Stomach (tissue), 9 donors: ENCODE measurements around the gene GRAMD4. TPM values are rescaled to one million over a fixed set of nuclear protein-coding genes. Genes with fewer than 3 reads are reported as not detected.
"Not testable (repeated sequence)": the region's sequence is repeated elsewhere in the genome, so short reads cannot be mapped to it uniquely, and the experiment has no call there.

Experiments used
- DNase-seq, 2 donors: peaks; one replicate each; pipeline versions ENCODE4 v3.0.0 to v3.0.0-alpha.2; 2013 to 2019
- H3K27ac ChIP-seq, 5 donors: fragments of 200-600 bp in 4 of 5; sonication (generic) in 4 of 5; one replicate each; pipeline ENCODE4 v1.5.1; 2013 to 2019; ENCODE audit warnings: mild to moderate bottlenecking in 1 of 5, moderate library complexity in 1 of 5
- H3K27me3 ChIP-seq, 3 donors: fragments of 200-600 bp; sonication (generic); one replicate each; pipeline ENCODE4 v1.5.1; 2017 to 2019; ENCODE audit warnings: mixed run types in 1 of 3
- H3K36me3 ChIP-seq, 4 donors: fragments of 200-600 bp; sonication (generic); 1 replicate in 3 of 4; 2 replicates in 1 of 4; pipeline ENCODE4 v1.5.1; 2016 to 2019
- H3K4me1 ChIP-seq, 4 donors: fragments of 200-600 bp; sonication (generic); one replicate each; pipeline ENCODE4 v1.5.1; 2016 to 2019
- H3K4me3 ChIP-seq, 4 donors: fragments of 200-600 bp; sonication (generic) in 3 of 4; one replicate each; pipeline ENCODE4 v1.5.1; 2016 to 2019; ENCODE audit warnings: mild to moderate bottlenecking in 1 of 4
- H3K9me3 ChIP-seq, 4 donors: fragments of 200-600 bp; sonication (generic); one replicate each; pipeline ENCODE4 v1.5.1; 2016 to 2019
- CTCF ChIP-seq, 7 experiments: fragments of 450-650 bp in 4 of 7; fragments of 200-600 bp in 3 of 7; sonication (generic) in 3 of 7; IDR thresholded peaks; one replicate each; pipeline ENCODE4 v1.5.1; 2016 to 2019; ENCODE audit warnings: antibody characterized with exemption in 7 of 7, control low read depth in 2 of 7, mild to moderate bottlenecking in 1 of 7
- EP300 ChIP-seq: sonication (generic); formaldehyde crosslinking; IDR thresholded peaks from one replicate; pipeline ENCODE4 v1.6.1; 2017; ENCODE audit warnings: antibody characterized with exemption
- POLR2A ChIP-seq, 4 donors: fragments of 450-650 bp; IDR thresholded peaks; one replicate each; pipeline ENCODE4 v1.6.1; 2016; ENCODE audit warnings: antibody characterized with exemption in 4 of 4, control low read depth in 2 of 4, mild to moderate bottlenecking in 1 of 4, moderate library complexity in 1 of 4
- POLR2AphosphoS5 ChIP-seq, 3 donors: sonication (generic); formaldehyde crosslinking; IDR thresholded peaks; one replicate each; pipeline ENCODE4 v1.6.1; 2016; ENCODE audit warnings: antibody characterized with exemption in 3 of 3
- WGBS, 5 donors: extraction: QIAGEN DNeasy Blood & Tissue Kit in 3 of 5; methylation state at CpG; one replicate each; pipeline versions ENCODE4 v1.1.5 to v1.1.7; 2013 to 2018; 5-methylcytosine and 5-hydroxymethylcytosine counted together
- intact Hi-C: fragments of 100-400 bp; cut with DNase I; formaldehyde crosslinking; loops from one replicate; pipeline ENCODE4 v1.15.1; 2023; ENCODE audit warnings: low total_unique reads
- polyA plus RNA-seq, 3 donors: library from polyadenylated mRNA; stranded (reverse); fragments of 200-250 nt; gene quantifications; one replicate each; pipeline ENCODE4 v1.2.3, GENCODE V29; 2013
- total RNA-seq, 5 donors: library from RNA; depleted of rRNA; stranded (reverse); fragments of >200 nt; gene quantifications; one replicate each; pipeline versions ENCODE4 v1.1.0 to v1.2.3, GENCODE V29; 2014 to 2016
- donor health status: healthy with polysubstance abuse.
- donor health status: Bipolar disorder and iron deficiency.
- donor health status: healthy.

The GRAMD4 gene
- total and polyA plus RNA-seq, 8 donors = 7.4 to 452 (median 21.0) TPM

DNA sequence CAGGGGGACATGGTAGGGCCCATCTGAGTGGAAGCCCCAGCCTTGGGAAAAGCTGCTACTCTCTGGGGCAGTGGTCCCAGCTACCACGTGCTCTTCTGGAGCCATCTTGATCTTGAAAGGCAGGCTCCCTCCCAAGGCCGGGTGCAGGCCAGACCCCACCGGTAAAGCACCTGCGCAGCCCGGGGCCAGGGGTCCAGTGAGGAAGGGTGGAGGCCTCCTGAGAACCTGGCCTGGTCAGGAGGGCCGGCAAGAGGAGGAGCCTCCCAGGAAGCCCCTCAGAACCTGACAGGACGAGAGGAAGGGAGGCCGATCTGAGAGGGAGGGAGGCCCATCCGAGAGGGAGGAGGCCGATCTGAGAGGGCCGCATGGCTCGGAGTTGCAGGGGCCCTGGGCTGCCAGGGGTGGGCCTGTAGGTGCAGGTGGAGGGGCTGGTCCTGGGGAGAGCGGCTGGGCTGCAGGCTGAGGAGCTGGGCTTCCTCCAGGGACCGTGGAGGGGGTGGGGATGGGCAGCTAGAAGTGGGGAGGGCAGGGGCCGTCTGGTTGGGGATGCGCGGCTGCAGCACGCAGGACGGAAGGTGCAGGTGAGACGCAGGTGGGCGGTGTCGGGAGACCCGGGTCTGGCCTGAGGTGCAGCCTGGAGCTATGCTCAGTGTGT is 529 bp downstream of the GRAMD4 start:
- DNase-seq = no peak
- TF ChIP-seq POLR2AphosphoS5 (IDR thresholded peaks at IDR 0.05) = no peak
- no peak for TF ChIP-seq EP300
- no peak for TF ChIP-seq POLR2A (IDR thresholded peaks at IDR 0.05)
- TF ChIP-seq CTCF (IDR thresholded peaks at IDR 0.05) = no peak
- H3K9me3 ChIP-seq = no peaks in the 10 kb centered on the region
- H3K36me3 ChIP-seq = no peaks in the 10 kb centered on the region
- peak overlapping the region in 3 of 5 donors; percentile 30 to 66 (median 34) for H3K27ac ChIP-seq
- no peak overlapping the region for H3K4me3 ChIP-seq
- H3K27me3 ChIP-seq = no peaks in the 10 kb centered on the region
- intact Hi-C loops = no loop called here
- WGBS, 5 donors = 92 to 94% (median 93%) methylated on average over 22 to 23 of the region's 23 CpGs
- H3K4me1 ChIP-seq = peaks cover 32 to 60% (median 45%) of the 10 kb centered on the region in 4 donors

- Histone ChIP-seq H3K27ac (peak overlapping the region in 1 of 5 donors; percentile 53), H3K4me1 (peaks cover 32 to 64% (median 46%) of the 10 kb centered on the region in 4 donors)
- H3K27me3 ChIP-seq, intact Hi-C loops, H3K9me3 ChIP-seq, H3K4me3 ChIP-seq, DNase-seq, H3K36me3 ChIP-seq: not testable (repeated sequence)
- 91 to 96% (median 95%) methylated on average over 7 to 28 of the region's 38 CpGs for WGBS, 5 donors
Measured at GRCh38 chr22:46621243-46621930, 1.2 kb downstream of the GRAMD4 start.

DNA sequence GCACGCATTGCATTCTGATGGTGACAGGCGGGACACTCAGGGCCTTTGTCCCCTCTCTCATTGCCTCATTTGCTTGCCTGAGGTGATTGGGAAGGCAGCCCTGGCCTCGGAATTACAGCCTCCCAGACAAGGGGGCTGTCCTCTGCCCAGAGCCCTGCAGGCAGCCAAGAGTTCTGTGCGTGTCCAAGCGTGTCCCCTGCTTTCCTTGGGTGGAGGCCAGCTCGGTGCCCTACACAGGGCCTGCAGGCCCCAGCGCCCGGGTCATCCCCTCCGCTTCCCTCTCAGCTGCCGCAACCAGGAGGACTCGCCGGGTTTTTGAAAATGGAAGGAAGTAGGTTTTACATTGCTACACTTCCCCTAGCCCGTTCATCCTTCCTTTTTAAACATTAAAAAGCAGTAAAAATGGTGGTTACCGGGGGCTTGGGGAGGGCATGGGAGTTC is 1.9 kb downstream of the GRAMD4 start:
- WGBS, 5 donors = 66 to 87% (median 73%) methylated on average over 13 to 14 of the region's 14 CpGs

GRCh38 chr22:46625113-46625842 is 5.1 kb downstream of the GRAMD4 start:
- H3K4me1 ChIP-seq = peaks cover under 1 to 31% (median 13%) of the 10 kb centered on the region in 4 donors
- DNase-seq = no peak
- intact Hi-C loops = no loop called here
- no peak overlapping the region for H3K4me3 ChIP-seq
- peaks cover 5 to 32% (median 30%) of the 10 kb centered on the region in 4 donors for H3K36me3 ChIP-seq
- H3K27ac ChIP-seq = no peak overlapping the region
- no peaks in the 10 kb centered on the region for H3K27me3 ChIP-seq
- TF ChIP-seq POLR2AphosphoS5 (IDR thresholded peaks at IDR 0.05) (no peak), POLR2A (IDR thresholded peaks at IDR 0.05) (no peak), EP300 (no peak), CTCF (IDR thresholded peaks at IDR 0.05) (no peak)
- H3K9me3 ChIP-seq = no peaks in the 10 kb centered on the region
- whole genome bisulfite sequencing, 5 donors = 84 to 93% (median 89%) methylated on average over 19 to 20 of the region's 20 CpGs

More for the DNA sequence above, 1.9 kb downstream of the GRAMD4 start:
- Histone ChIP-seq H3K27ac (peak overlapping the region in 2 of 5 donors; percentile 33 to 53), H3K4me1 (peaks cover 31 to 63% (median 44%) of the 10 kb centered on the region in 4 donors), H3K4me3 (no peak overlapping the region), H3K9me3 (no peaks in the 10 kb centered on the region), H3K36me3 (peaks cover 0 to 9% (median 7%) of the 10 kb centered on the region in 4 donors), H3K27me3 (no peaks in the 10 kb centered on the region)
- no peak for DNase-seq
- intact Hi-C loops = no loop called here
- TF ChIP-seq POLR2A (IDR thresholded peaks at IDR 0.05) (no peak), POLR2AphosphoS5 (IDR thresholded peaks at IDR 0.05) (no peak), EP300 (no peak), CTCF (IDR thresholded peaks at IDR 0.05) (no peak)
